Measurements from ENCODE around the gene ERCC4.

GRCh38 chr16:13937411-13937810 is 17.5 kb downstream of the ERCC4 start:
- TF ChIP-seq CTCF (conservative IDR thresholded peaks at IDR 0.05; ENCODE audit: low read depth, low read length), result no peak
- no peak for TF ChIP-seq EZH2 (IDR thresholded peaks at IDR 0.05; ENCODE audit: borderline replicate concordance, low read depth, low read length, poor library complexity, severe bottlenecking)

Data from A673 (cell line).